GM23248 (cell line): ENCODE measurements around the gene EME2. TPM values are rescaled to one million over a fixed set of nuclear protein-coding genes. Genes with fewer than 3 reads are reported as not detected.

Experiments used
- DNase-seq: peaks from one replicate; pipeline ENCODE4 v3.0.0-alpha.2; 2015
- H2AFZ ChIP-seq: fragments of 200-600 bp; sonication (generic); 2 replicates; pipeline ENCODE4 v1.6.1; 2016; ENCODE audit warnings: antibody characterized with exemption
- H3F3A ChIP-seq: fragments of 200-600 bp; sonication (generic); 2 replicates; pipeline ENCODE4 v1.6.1; 2016; ENCODE audit warnings: mild to moderate bottlenecking, antibody characterized with exemption, mixed run types; ENCODE audit not compliant: insufficient read depth
- H3K27ac ChIP-seq: fragments of 200-600 bp; sonication (generic); 2 replicates; pipeline ENCODE4 v1.5.1; 2016; ENCODE audit warnings: mild to moderate bottlenecking
- H3K27me3 ChIP-seq: fragments of 200-600 bp; sonication (generic); replicated peaks from 2 replicates; pipeline ENCODE4 v1.6.1; 2016; ENCODE audit warnings: mild to moderate bottlenecking; ENCODE audit not compliant: insufficient read depth
- H3K36me3 ChIP-seq: fragments of 200-600 bp; sonication (generic); 2 replicates; pipeline ENCODE4 v1.6.1; 2016; ENCODE audit warnings: low read depth, mild to moderate bottlenecking
- H3K4me1 ChIP-seq: fragments of 200-600 bp; sonication (generic); 2 replicates; pipeline ENCODE4 v1.6.1; 2016; ENCODE audit warnings: mild to moderate bottlenecking; ENCODE audit not compliant: insufficient read depth
- H3K4me2 ChIP-seq: fragments of 200-600 bp; sonication (generic); one replicate; pipeline ENCODE4 v1.6.1; 2016; ENCODE audit warnings: mild to moderate bottlenecking; ENCODE audit not compliant: unreplicated experiment
- H3K4me3 ChIP-seq: fragments of 200-600 bp; sonication (generic); 2 replicates; pipeline ENCODE4 v1.5.1; 2016; ENCODE audit warnings: mild to moderate bottlenecking
- H3K79me2 ChIP-seq: fragments of 200-600 bp; sonication (generic); 2 replicates; pipeline ENCODE4 v1.6.1; 2016; ENCODE audit warnings: mild to moderate bottlenecking; ENCODE audit not compliant: insufficient read depth
- H3K9ac ChIP-seq: fragments of 200-600 bp; sonication (generic); 2 replicates; pipeline ENCODE4 v1.6.1; 2016; ENCODE audit warnings: mild to moderate bottlenecking
- H3K9me2 ChIP-seq: fragments of 200-600 bp; sonication (generic); 2 replicates; pipeline ENCODE4 v1.6.1; 2016; ENCODE audit warnings: mixed run types, mild to moderate bottlenecking, moderate library complexity; ENCODE audit not compliant: insufficient read depth
- H3K9me3 ChIP-seq: fragments of 200-600 bp; sonication (generic); one replicate; pipeline ENCODE4 v1.6.1; 2017; ENCODE audit warnings: low read depth
- H4K20me1 ChIP-seq: fragments of 200-600 bp; sonication (generic); 2 replicates; pipeline ENCODE4 v1.6.0; 2016; ENCODE audit not compliant: insufficient read depth
- EZH2 ChIP-seq: fragments of 200-600 bp; sonication (generic); IDR thresholded peaks from 2 replicates; pipeline ENCODE4 v1.6.1; 2018; ENCODE audit warnings: antibody characterized with exemption, mild to moderate bottlenecking; ENCODE audit not compliant: insufficient read depth, poor library complexity, severe bottlenecking
- EZH2phosphoT487 ChIP-seq: fragments of 200-600 bp; sonication (generic); IDR thresholded peaks from 2 replicates; pipeline ENCODE4 v1.6.1; 2018; ENCODE audit warnings: antibody characterized with exemption, moderate library complexity, mild to moderate bottlenecking, low read depth; ENCODE audit not compliant: insufficient read depth
- WGBS, 2 experiments: methylation state at CpG; one replicate each; pipeline ENCODE4 v1.1.6; 2015 to 2017; ENCODE audit warnings: low lambda C conversion rate in 2 of 2, low coverage in 1 of 2; ENCODE audit errors: missing lambda C conversion rate in 2 of 2; 5-methylcytosine and 5-hydroxymethylcytosine counted together
- in situ Hi-C: fragments of 300-500 bp; cut with MboI; formaldehyde crosslinking; loops from 2 replicates; pipeline ENCODE4 v1.15.0; 2020
- polyA plus RNA-seq: library from polyadenylated mRNA; unstranded; fragments of >200 nt; fragmentation: Nextera tagmentation; extraction: Ambion mirVana; gene quantifications from 2 replicates; pipeline ENCODE4 v1.2.1, GENCODE V29; 2016
- total RNA-seq: library from RNA; depleted of rRNA; stranded (reverse); fragments of >200 nt; shearing (Covaris generic); gene quantifications from 2 replicates; pipeline ENCODE4 v1.2.3, GENCODE V29; 2014

Gene EME2
- total and polyA plus RNA-seq, 2 experiments from 2014 or later: 3.1 to 9.3 TPM

- H3K9me3 ChIP-seq: no peaks in the 10 kb centered on the region
- no peak overlapping the region for H3K9ac ChIP-seq
- H2AFZ ChIP-seq: no peak overlapping the region
- H3K36me3 ChIP-seq: peaks cover 6% of the 10 kb centered on the region; the same call in 1 of the 2 replicates
- TF ChIP-seq EZH2 (no peak), EZH2phosphoT487 (no peak)
- H3K79me2 ChIP-seq: no peaks in the 10 kb centered on the region
- H3F3A ChIP-seq: no peaks in the 10 kb centered on the region
- no peaks in the 10 kb centered on the region for H3K9me2 ChIP-seq
- H3K4me2 ChIP-seq: no peak overlapping the region
- H3K27ac ChIP-seq: no peak overlapping the region
- H4K20me1 ChIP-seq: no peaks in the 10 kb centered on the region
- H3K27me3 ChIP-seq: no peaks in the 10 kb centered on the region
- peaks cover 11% of the 10 kb centered on the region for H3K4me1 ChIP-seq
- WGBS, 2 experiments: 80 to 86% methylated on average over 10 to 11 of the region's 11 CpGs
- no peak for DNase-seq
- no peak overlapping the region for H3K4me3 ChIP-seq
- in situ Hi-C loops: no loop called here
Measured at GRCh38 chr16:1747934-1748333, 24.7 kb upstream of the EME2 start.

- Histone ChIP-seq H3K9ac (no peak overlapping the region), H3K27me3 (no peaks in the 10 kb centered on the region), H3K9me3 (no peaks in the 10 kb centered on the region), H3K27ac (no peak overlapping the region), H3K4me1 (peaks cover 11% of the 10 kb centered on the region), H4K20me1 (no peaks in the 10 kb centered on the region), H3K9me2 (no peaks in the 10 kb centered on the region), H3K4me3 (no peak overlapping the region), H2AFZ (no peak overlapping the region), H3K36me3 (peaks cover 10% of the 10 kb centered on the region; the same call in 1 of the 2 replicates), H3K4me2 (no peak overlapping the region), H3K79me2 (no peaks in the 10 kb centered on the region), H3F3A (no peaks in the 10 kb centered on the region)
- WGBS, 2 experiments: 93 to 96% methylated on average over 28 to 29 of the region's 29 CpGs
- peak; percentile 53 for DNase-seq
- TF ChIP-seq EZH2phosphoT487: no peak
- TF ChIP-seq EZH2: no peak
- in situ Hi-C loops: no loop called here
Measured at GRCh38 chr16:1749152-1750117, 23.2 kb upstream of the EME2 start.

- Histone ChIP-seq H3K27me3 (no peaks in the 10 kb centered on the region), H3K36me3 (peaks cover 10% of the 10 kb centered on the region; the same call in 1 of the 2 replicates), H3K4me1 (no peaks in the 10 kb centered on the region), H3K9me2 (no peaks in the 10 kb centered on the region), H2AFZ (no peak overlapping the region), H3K4me2 (no peak overlapping the region), H3F3A (no peaks in the 10 kb centered on the region), H3K9ac (no peak overlapping the region), H4K20me1 (no peaks in the 10 kb centered on the region), H3K79me2 (peaks cover 7% of the 10 kb centered on the region; the same call in 1 of the 2 replicates), H3K27ac (no peak overlapping the region), H3K4me3 (no peak overlapping the region), H3K9me3 (no peaks in the 10 kb centered on the region)
- TF ChIP-seq EZH2 (no peak), EZH2phosphoT487 (no peak)
- no peak for DNase-seq
- 97 to 98% methylated on average over 16 of the region's 16 CpGs for WGBS, 2 experiments
- in situ Hi-C loops: no loop called here
Measured at GRCh38 chr16:1751946-1752345, 20.7 kb upstream of the EME2 start.

GRCh38 chr16:1752853-1753252 is 19.8 kb upstream of the EME2 start:
- TF ChIP-seq EZH2phosphoT487: no peak
- no peak for TF ChIP-seq EZH2
- no peaks in the 10 kb centered on the region for H3K9me2 ChIP-seq
- H3K9ac ChIP-seq: no peak overlapping the region
- H3K36me3 ChIP-seq: peaks cover 10% of the 10 kb centered on the region; the same call in 1 of the 2 replicates
- no peak for DNase-seq
- in situ Hi-C loops: no loop called here
- H3K9me3 ChIP-seq: no peaks in the 10 kb centered on the region
- no peak overlapping the region for H3K27ac ChIP-seq
- H3K79me2 ChIP-seq: peaks cover 7% of the 10 kb centered on the region; the same call in 1 of the 2 replicates
- no peak overlapping the region for H3K4me2 ChIP-seq
- no peaks in the 10 kb centered on the region for H4K20me1 ChIP-seq
- no peak overlapping the region for H3K4me3 ChIP-seq
- no peaks in the 10 kb centered on the region for H3K27me3 ChIP-seq
- H3K4me1 ChIP-seq: no peaks in the 10 kb centered on the region
- H3F3A ChIP-seq: no peaks in the 10 kb centered on the region
- WGBS, 2 experiments: 86% methylated on average over 14 of the region's 14 CpGs
- H2AFZ ChIP-seq: no peak overlapping the region
